Eye (tissue), 1 donor: ENCODE results near the gene DUSP1.

Experiments used
- DNase-seq: peaks from one replicate; pipeline ENCODE4 v3.0.0-alpha.2; 2015

DUSP1 gene

DNA sequence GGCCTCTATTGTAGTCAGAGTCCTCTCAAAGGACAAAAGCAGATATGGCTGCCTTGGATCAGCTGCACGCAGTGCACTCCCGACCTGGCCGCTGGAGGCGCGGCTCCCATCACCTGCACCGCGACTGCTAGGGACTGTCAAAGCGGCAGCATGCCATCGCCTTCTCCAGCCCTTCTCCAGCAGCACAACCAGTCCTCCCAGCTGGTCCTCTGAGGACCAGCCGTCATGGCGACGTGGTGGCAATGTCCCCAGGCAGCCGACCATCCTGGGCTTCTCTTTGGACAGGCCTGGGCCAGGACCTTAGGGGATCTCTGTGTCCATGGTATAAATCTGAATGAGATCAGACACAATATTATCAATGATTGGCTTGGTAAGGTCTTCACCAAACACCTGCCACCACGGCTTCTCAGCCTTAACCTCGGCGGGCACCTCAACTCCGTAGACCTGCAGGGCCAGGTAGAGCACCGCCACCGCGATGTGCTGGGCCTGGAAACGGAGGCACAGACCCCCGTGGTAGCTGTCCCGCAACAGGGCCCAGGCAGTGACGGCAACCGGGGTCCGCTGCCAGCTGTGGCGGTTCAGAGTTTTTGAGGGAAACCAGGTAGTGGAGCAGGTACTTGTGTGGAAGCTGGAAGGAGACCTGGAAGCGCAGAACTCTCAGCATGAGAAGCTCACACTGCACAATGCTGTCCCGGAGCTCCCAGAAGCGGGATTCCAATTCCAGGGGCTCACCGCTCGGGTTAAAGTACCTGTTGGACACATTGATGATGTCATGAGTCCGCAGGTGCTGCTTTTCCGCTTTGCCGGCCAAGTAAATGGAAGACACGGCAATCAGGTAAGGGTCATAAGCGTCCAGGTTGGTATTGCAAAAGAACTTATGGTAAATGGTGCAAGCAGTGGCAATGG, 8.5 kb downstream of the DUSP1 start:
- DNase-seq = no peak

DNA sequence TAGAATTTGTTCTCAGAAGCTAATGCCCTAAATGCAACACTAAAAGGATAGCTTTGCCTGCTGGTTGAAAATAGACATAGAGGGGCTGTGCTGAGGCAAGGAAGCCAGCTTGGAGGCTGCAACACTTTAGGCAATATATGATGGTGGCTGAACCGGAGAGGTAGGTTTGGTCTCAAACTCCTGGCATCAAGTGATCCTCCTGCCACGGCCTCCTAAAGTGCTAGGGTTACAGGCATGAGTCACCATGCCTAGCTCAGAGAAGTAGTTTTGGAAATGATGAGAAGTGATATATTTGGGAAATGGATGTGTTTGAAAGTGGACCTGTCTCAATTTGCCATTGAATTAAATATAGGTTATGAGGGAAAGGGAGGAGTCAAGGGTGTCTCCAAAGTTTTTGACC, 10.0 kb downstream of the DUSP1 start:
- no peak for DNase-seq

DNA sequence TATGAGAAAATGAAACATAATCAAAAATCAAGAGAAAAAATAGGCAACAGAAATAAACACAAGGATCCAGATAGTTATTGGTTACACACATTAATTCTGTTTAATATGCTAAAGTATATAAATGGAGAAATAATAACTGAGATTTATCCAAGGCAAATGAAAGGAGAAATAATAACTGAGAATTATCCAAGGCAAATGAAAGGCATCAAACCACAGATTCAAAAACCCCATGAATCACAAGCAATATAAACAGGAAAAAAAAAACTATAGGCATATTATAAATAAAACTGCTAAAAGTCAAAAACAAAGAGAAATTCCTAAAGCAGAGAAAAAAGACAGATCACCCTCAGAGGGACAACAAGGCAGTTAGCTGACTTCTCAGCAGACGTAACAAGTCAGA, 10.9 kb downstream of the DUSP1 start:
- no peak for DNase-seq

GRCh38 chr5:172758834-172759149, 12.2 kb downstream of the DUSP1 start:
- no peak for DNase-seq

DNA sequence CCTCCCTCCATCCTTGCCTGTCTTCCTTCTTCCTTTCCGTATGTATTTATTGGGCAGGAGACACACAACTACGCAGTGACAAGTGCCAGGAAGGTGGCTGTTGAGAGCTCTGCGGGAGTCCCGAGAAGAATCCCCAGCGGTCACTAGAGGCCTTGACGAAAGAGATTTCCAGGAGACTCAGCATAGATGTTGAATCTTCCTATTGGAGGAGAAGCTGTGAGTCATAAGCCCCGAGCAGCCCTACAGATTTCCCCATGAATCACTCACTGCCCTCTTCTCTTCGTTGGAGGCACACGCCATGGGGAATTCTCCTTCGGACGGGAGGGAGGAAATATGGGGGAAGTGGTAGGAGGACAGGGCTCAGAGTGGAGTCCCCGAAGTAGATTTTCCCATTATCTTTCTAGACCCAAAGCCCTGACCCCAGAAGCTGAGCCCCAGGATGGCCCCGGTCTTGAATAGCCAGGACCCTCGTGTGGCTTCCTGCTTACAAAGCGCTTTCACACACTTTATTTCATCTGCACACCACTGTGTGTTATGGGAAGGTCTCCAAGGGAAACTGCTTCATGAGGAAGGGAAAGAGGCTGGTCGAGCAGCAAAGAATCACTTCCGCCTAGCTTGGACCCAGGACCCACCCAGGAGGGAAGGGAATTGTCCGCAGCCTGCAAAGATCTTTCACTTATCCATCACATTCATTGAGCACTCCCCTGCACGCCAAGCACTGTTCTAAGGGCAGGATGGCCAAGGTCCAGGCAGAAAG, 12.7 kb downstream of the DUSP1 start:
- DNase-seq = peak; percentile 35

DNA sequence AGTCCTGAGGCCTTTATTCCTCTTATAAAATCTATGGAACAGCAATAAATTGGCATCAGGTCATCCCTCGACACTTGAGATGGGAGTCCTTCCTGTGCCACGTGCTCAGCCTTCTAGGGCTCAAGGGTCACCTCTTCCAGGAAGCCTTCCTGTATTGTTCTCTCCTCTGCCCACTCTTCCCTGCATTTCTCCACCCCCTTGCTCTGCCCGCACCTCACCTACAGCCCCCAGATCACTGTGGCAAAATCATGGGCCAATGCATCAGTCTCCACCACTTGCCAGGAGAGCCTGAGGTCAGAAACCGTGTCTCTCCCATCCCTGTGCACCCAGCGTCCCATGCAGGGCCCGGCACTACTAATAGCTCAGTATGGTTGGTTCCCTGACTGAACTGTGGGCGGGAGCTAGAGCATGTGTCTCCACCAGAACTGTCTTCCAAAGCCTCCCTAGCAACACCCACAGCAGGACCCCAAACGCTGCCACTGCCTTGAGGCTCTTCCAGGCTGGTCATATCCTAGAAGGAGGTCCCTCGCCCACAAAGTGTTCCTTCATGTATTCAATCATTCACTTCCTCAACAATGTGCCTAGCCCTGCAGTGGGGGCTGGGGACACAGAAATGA, 13.5 kb downstream of the DUSP1 start:
- no peak for DNase-seq

GRCh38 chr5:172756764-172757393, 14.1 kb downstream of the DUSP1 start:
- DNase-seq = no peak

DNA sequence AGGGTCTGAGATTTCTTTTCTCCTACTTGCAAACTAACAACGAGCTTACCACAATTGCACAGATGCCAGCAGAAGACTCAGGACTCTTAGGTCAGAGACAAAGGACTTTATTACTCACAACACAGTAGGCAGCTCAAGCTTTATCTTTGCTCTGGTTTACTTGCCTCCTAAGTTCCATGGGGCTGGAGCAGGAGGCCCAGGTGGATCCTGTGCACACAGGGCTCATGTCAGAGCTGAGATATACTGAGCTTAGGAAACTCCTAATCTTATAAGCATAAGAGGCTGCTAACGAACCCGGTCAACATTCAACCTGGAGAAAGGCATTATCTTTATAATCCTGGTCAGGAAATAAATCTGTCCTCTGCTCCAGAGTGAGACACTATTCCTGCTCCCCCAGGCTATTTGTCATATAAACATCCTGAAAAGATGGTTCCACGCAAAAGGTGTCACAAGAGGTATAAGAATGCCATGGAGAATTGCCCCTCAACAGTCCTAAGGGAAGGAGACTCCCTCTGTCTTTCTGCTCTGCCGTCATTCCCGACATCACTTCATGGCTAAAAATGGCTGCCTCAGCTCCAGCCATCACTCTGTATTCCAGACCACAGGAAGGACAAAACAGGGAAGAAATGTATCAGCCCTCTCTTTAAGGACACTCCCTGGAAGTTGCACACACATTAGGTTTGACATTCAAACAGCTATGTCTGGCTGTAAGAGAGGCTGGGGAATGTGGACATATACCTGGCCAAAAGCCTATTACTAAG, 16.2 kb downstream of the DUSP1 start:
- DNase-seq = no peak

DNA sequence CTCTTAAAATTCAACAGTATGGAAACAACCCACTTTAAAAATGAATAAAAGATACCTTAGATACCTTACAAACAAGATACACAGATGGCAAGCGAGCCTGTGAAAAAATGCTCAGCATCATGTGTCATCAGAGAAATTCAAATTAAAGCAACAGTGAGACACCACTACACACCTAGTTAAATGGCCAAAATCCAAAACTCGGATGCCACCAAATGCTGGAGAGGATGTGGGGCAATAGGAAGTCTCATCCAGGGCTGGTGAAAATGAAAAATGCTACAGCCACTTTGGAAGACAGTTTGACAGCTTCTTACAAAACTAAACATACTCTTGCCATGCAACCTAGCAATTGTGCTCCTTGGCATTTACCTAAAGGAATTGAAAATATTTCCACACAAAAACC, 17.9 kb downstream of the DUSP1 start:
- no peak for DNase-seq

DNA sequence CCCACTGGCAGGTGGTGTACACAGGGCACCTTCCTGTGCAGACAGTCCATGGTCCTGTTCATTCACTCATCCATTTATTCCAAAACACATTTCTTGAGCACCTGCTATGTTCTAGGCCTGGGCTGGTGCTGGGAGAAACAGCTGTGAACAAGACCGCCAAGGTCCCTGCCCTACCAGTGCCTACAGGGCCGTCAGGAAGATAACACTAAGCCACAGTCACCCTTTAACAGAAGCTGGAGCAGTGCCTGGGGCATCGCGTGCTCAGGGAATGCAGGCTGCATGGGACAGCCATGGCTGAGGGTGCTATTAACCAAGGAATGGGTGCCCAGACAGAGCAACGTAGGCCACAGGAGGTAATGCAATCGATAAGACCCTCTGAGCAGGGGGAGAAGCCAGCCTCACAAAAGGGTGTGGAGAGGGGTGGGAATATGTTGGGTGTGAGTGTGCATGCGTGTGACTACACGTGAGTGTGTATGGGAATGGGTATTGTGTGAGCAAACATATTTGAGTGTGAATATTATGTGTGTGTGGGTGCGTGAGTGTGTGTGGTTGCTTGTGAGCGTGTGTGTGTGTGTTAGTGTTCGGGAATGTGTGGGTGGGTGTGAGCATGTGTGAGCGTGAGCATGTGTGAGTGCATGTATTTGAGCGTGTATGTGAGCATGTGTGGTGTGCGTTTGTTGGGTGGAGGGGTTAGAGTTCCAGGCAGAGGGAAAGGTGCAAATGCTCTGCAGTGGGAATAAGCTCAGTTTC, 19.1 kb downstream of the DUSP1 start:
- DNase-seq = no peak

DNA sequence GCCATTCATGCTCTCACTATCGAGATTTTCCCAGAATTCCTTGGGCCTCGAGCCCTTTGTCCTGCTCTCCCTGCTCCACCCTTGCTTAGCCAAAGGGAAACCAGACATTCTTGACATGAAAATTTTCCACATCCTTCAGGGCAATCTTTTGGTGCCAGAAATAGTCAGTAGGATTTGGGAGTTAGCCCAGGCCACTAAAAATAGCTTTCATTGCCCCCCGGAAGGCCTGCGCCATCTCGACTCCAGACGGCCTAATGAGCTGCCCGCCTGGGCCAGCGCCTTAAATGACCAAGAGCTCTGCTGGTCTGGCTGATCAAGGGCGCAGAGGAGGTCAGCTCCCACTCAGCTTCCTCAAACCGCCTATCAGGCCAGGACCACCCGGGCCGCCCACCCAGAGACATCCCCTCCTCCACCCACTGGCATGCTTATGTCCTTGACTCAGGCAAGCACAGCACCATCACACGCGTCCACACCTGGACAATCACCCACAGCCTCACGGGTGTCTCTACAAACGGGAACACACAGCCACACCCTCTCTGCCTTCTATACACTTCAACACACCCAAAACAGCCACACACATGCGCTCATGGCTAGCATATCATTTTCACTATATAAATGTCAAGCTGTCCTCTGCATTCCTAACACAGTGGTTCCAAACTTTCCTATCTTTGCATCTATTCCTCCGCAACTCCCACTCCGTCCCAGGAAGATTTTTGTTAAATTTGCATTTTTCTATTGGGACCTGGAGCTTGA, 20.9 kb downstream of the DUSP1 start:
- peak; percentile 12 for DNase-seq

GRCh38 chr5:172749076-172749475, 21.9 kb downstream of the DUSP1 start:
- DNase-seq = no peak

DNA sequence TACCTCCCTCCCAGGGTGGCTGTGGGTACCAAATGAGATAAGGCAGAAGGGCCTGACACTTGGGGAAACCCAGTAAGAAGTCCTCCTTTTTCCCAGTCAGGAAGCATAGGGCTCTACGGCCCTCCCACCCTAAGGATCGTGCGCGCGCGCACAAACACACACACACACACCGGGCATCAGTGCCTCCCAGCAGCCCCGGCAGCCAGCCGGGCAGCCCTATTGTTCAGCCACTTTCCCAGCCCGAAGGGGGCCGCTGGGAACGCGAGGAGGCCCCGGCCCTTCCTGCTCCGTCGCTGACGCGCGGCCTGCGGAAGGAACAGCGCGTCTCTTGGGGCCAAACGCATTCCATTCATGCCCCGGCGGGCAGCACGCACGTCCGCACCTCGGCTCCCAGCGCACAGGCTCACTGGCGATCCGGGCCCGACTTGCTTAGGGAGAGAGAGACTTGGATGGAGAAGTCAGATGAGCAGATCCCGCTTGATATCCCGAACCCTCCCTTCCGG, 22.6 kb downstream of the DUSP1 start:
- DNase-seq = peak; percentile 88

- no peak for DNase-seq
These were observed 23.5 kb downstream of the DUSP1 start for GRCh38 chr5:172747471-172747870.

DNA sequence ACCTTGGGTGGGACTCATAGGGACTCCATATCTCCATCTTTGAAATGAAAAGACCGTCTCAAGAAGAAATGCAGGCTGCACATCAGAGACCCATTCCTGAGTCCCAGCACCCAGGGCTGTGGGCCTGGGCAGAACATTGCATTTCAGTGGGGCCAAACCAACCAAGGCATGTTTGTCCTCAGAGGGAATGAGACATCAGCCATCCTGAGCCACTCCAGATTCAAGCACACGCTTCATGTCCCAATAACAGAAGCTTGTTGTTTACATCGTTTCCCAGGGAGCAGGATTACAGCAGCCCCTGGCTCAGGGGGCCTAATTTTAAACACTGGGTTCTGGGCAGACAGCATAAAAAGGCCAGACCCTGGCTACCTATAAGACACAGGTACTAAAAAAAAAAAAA, 24.3 kb downstream of the DUSP1 start:
- no peak for DNase-seq

DNA sequence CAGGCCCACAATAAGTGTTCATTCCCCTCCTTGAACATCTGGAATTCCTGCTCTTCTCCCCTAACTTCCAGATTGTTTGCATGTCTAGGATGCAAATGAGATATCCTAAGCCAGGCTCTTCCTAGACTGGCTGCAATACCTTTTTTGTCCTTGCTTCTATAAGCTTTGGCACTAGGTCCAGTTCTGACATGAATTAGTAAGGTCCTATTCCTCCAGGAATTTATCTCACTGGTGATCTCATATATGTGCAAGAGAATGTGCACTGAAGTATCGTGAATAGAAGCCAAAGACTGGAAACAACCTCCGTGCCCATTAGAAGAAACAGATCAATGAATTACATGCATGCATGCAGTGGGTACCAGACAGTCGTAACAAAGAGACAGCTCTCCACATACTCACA, 25.2 kb downstream of the DUSP1 start:
- DNase-seq = peak; percentile 54

DNA sequence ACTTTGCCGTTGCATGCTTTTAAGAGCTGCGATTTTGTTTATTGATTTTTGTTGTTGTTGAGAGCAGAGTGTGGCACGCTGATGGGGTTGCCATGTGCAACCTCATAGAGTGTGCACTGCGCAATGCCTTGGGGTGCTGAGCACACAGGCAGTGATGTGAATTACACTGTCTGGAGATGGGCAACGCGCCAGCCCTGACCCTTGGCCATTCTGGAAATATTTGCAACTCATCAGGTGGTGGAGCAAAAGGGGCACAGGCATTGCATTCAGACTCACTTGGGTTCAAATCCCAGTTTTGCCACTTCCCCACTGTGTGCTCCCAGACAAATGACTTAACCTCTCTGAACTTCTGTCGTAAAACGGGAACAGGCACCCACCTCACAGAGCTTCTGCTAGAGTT, 25.6 kb downstream of the DUSP1 start:
- DNase-seq = no peak

DNA sequence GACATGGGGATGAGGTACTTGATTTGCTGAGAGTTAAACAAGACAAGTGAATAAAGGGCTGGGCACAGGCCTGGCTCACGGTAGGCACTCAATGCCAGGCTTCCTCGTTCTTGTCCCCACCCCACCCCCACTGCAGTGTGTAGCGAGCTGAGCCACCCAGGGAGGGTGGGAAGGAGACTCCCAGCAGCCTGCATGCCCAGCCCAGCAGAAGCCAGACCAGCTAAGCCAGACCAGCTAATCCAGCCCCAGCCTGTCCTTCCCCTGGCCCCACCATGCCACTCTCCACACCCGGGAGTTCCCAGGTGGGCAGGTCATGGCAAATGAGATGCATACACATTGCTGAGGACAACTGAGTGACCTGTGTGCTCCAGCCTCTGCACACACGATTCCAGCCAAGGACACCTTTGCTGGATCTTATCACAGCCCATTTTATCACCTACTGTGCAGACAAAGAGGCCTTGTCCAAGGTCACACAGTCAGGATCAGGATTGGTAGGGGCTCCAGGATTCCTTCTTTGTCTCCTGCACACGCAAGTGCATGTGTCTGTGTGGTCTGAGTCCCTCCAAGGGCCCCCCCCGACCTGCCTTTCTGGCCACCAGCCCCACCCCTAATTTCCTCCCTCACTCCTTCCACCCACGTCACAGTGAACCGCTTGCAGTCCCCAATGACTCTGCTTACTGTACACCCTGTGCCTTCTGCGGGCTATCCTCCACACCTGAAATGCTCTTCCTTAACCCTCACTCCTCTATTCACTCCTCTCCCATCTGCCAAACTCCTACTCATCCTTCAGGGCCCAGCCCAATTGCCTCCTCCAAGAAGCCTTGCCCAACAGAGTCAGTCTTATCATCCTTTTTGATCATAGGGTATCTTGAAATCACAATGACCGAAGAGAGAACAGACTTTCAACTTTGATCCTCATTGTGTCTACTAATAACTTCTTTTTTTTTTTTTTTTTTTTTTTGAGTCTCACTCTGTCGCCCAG, 26.6 kb downstream of the DUSP1 start:
- no peak for DNase-seq

GRCh38 chr5:172743112-172743959, 27.7 kb downstream of the DUSP1 start:
- no peak for DNase-seq
